ENCODE measurements around the gene POMT1. TPM values are rescaled to one million over a fixed set of nuclear protein-coding genes. Genes with fewer than 3 reads are reported as not detected.

Gene POMT1
- total and polyA plus RNA-seq, 2 of the 8 experiments (the other 6 are each of a cell fraction or from before 2014, with no cell fraction given), result 22.3 to 33.2 TPM

GRCh38 chr9:131470581-131470991, 32.1 kb upstream of the POMT1 start:
- H4K20me1 ChIP-seq (replicated peaks in 1 of 2; ENCODE audit: control insufficient read depth in 1 of 2, insufficient read depth in 2 of 2, low read length in 2 of 2), result peaks cover 13 to 25% of the 10 kb centered on the region in 2 experiments
- no peak overlapping the region for H3K23ac ChIP-seq (ENCODE audit: insufficient read length)
- CTCF ChIA-PET (ENCODE audit: partially characterized antibody), result interaction anchor here (0.8 to 1.2 kb wide), 2 partner anchors 9 to 40 kb away, joined by 4 to 7 read pairs; no protein-coding TSS in a partner anchor

More at GRCh38 chr9:131470581-131470991, 32.1 kb upstream of the POMT1 start:
- Histone ChIP-seq H4K91ac (replicated peaks; ENCODE audit: insufficient read length, low read length) (no peak overlapping the region), H2BK12ac (ENCODE audit: low read depth, low read length) (no peak overlapping the region), H3K4me3 (ENCODE audit: extremely low read depth in 1 of 4, insufficient read depth in 2 of 4, low read depth in 3 of 4, low read length in 4 of 4) (no peak overlapping the region), H3K56ac (replicated peaks; ENCODE audit: insufficient read length, low read depth, low read length) (no peak overlapping the region), H3K9me3 (ENCODE audit: insufficient read depth in 2 of 2, low read depth in 1 of 2, low read length in 1 of 2) (no peaks in the 10 kb centered on the region), H2AK5ac (ENCODE audit: low read depth, low read length) (no peak overlapping the region), H2BK20ac (ENCODE audit: low read length) (no peak overlapping the region), H3K27me3 (replicated peaks in 1 of 4; ENCODE audit: control insufficient read depth in 3 of 4, extremely low read depth in 1 of 4, insufficient read depth in 3 of 4, low read length in 3 of 4) (no peaks in the 10 kb centered on the region), H3K79me2 (ENCODE audit: control insufficient read depth in 1 of 2, insufficient read depth in 2 of 2, low read length in 2 of 2) (peaks cover 0 to 49% of the 10 kb centered on the region in 2 experiments; a peak in 2 of 4 replicates), H2AFZ (ENCODE audit: low read length) (no peak overlapping the region), H4K8ac (ENCODE audit: extremely low read depth, insufficient read depth, low read length) (no peak overlapping the region), H3K36me3 (ENCODE audit: control insufficient read depth in 2 of 4, insufficient read depth in 4 of 4, low read length in 3 of 4) (peaks cover 56 to 91% (median 81%) of the 10 kb centered on the region in 4 experiments), H3K27ac (ENCODE audit: low read depth, low read length) (no peak overlapping the region), H3K9ac (replicated peaks in 1 of 4; ENCODE audit: extremely low read depth in 1 of 4, low read depth in 3 of 4, low read length in 3 of 4) (no peak overlapping the region), H2BK120ac (replicated peaks; ENCODE audit: low read depth, low read length) (no peak overlapping the region), H2BK5ac (ENCODE audit: low read depth, low read length) (no peak overlapping the region), H4K5ac (ENCODE audit: insufficient read length, low read depth, low read length) (no peak overlapping the region), H3K23me2 (ENCODE audit: low read depth, low read length) (no peaks in the 10 kb centered on the region), H3K79me1 (ENCODE audit: low read depth, low read length) (peaks cover 10% of the 10 kb centered on the region), H2BK15ac (ENCODE audit: low read length) (no peak overlapping the region), H3K4ac (replicated peaks; ENCODE audit: insufficient read length, low read depth, low read length) (no peak overlapping the region), H3K4me2 (ENCODE audit: insufficient read depth in 1 of 2, low read depth in 2 of 2, low read length in 2 of 2) (no peak overlapping the region), H3K14ac (ENCODE audit: insufficient read length) (no peak overlapping the region), H3K18ac (ENCODE audit: extremely low read depth, low read length) (no peak overlapping the region), H3K4me1 (replicated peaks in 1 of 4; ENCODE audit: control insufficient read depth in 3 of 4, insufficient read depth in 4 of 4, low read length in 3 of 4) (no peaks in the 10 kb centered on the region)
- FAIRE-seq, result no peak
- POLR2A ChIA-PET (ENCODE audit: partially characterized antibody), result interaction anchor here (0.9 to 1.1 kb wide), 5 partner anchors 9 to 65 kb away, joined by 3 to 4 read pairs (median 3); partner anchors contain the start of gene POMT1
- no peak for DNase-seq (ENCODE audit: low read depth in 1 of 2, low spot score in 2 of 2)
- TF ChIP-seq SIN3A (conservative IDR thresholded peaks at IDR 0.05 in 1 of 2, IDR thresholded peaks at IDR 0.05 in 1 of 2; ENCODE audit: low read depth in 1 of 2, low read length in 2 of 2) (no peak), SRF (IDR thresholded peaks at IDR 0.05; ENCODE audit: low read depth, low read length) (no peak), KDM4A (IDR thresholded peaks at IDR 0.05; ENCODE audit: low read depth, low read length, severe bottlenecking) (no peak), ZNF274 (IDR thresholded peaks at IDR 0.05; ENCODE audit: borderline replicate concordance, extremely low read depth, low read length) (no peak), TAF1 (IDR thresholded peaks at IDR 0.05; ENCODE audit: low read depth, low read length) (no peak), CHD1 (IDR thresholded peaks at IDR 0.05; ENCODE audit: low read depth, low read length) (no peak)
- 99% methylated on average over 11 of the region's 12 CpGs; no CpG with 5 or more reads in 1 of the 2 experiments for WGBS, 2 experiments (ENCODE audit: extremely low coverage in 1 of 2, insufficient coverage in 1 of 2, insufficient read length in 1 of 2, insufficient replicate concordance in 2 of 2, low coverage in 1 of 2, low lambda C conversion rate in 2 of 2, missing lambda C conversion rate in 1 of 2)
